Endothelial cell of hepatic sinusoid (primary cell): ENCODE results near the gene RAD51B.

Experiments used
- in situ Hi-C: cut with HindIII; loops from 2 replicates; pipeline ENCODE4 v1.10.0; 2017; ENCODE audit warnings: low sequenced_read_pairs

RAD51B gene

DNA sequence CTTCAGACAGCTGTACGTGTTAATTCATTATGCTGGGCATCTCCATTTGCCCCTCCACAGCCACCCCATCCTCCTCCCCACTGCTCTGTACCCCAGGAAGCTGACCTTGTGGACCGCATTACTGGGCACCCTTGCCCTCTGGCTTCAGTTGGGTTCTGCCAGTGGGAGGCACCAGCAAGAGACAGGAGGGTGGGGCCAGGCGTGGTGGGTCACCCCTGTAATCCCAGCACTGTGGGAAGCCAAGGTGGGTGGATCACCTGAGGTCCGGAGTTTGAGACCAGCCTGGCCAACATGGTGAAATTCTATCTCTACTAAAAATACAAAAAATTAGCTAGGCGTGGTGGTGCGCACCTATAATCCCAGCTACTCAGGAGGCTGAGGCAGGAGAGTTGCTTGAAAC is 843.2 kb downstream of the RAD51B start:
- in situ Hi-C loops = loop anchor here (5.0 kb wide), 1 partner anchor 66 kb away; no protein-coding TSS in a partner anchor

DNA sequence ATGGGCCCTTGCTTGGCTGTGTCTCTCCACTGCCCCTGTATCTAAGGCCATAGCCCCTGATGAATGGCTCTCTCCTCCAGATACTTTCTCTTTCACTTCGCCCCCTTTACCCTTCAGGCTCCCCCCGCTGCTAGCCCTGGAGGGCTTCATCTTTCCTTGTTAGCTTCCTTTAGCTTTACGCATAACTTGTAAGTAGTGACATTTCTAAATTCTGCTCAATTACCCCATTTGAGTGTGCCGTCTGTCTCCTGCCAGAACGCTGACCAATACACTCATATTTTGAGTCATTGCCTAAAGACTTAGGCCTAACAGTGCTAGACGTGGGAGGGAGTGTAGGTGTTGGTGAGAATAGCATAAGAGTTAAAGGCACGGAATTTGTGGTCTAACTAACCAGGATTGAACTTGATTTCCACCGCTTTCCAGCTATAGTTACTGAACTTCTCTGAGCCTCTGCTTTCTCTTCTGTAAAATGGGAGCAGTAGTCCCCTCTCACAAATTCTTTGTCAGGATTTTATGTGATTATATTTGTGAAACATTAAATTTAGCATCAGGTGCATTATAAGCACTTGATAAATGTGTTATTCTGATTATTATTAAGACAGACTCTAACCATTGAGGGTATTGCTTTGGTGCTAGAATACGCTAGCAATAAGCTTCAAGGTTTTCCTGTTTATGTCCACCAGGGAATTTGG is 844.0 kb downstream of the RAD51B start:
- in situ Hi-C loops = loop anchor here (5.0 kb wide), 1 partner anchor 66 kb away; no protein-coding TSS in a partner anchor

DNA sequence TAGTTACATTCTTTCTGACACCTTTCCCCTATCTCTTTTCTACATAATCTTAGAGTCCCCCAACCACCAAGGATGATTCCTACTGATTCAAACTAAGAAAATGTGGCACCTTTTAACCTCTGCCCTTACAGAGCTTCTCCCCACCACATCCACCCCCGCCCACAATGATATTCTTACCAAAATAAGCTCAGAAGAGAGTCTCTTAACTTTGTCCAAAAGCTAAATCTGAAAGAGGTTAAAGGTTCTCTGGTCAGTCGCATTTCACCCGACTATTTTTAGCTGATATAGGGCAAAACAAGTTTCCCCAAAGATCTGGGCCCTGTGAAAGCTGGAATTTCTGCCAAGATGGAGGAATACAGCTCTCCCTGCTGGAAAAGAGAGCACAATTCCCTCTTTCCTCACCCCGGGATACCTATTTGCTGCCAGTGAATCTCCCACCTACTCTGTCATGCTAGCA is 844.7 kb downstream of the RAD51B start:
- in situ Hi-C loops = loop anchor here (5.0 kb wide), 1 partner anchor 67 kb away; no protein-coding TSS in a partner anchor

DNA sequence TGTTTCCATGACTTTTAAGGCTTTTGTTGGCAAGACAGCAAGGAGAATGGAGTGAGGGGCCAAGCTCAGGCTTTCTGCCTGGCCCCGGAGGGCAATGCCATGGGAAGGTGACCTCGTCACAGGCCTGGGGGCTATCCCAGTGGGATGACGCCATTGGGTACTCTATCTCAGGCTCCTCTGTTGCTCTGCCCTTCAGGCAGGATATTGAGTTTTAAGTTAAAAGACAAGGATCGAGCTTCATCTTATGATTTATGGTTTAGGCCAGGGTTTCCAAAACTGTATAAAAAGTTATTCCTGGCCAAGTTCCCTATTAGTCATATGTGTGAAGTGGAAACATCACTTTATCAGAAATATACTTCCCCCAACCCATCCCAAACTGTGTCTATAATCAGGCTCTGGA is 845.6 kb downstream of the RAD51B start:
- in situ Hi-C loops = no loop called here

DNA sequence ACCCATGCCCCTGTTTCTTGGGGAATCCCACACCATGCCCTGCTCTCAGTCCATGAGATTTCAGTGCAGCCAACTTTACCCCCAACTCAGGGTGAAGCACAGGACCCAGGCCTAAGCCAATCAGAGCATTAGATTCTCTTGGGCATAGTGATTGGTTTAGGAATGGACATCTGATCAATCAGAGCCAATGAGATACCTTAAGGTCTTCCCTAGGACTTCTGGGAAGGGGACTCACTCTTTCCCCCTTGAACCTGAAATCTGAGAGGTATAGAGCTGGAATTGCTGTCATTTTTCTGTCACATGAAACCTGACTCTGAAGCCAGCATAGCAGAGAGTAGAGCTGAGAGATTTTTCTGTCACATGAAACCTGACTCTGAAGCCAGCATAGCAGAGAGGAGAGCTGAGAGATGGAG is 846.2 kb downstream of the RAD51B start:
- in situ Hi-C loops = no loop called here

DNA sequence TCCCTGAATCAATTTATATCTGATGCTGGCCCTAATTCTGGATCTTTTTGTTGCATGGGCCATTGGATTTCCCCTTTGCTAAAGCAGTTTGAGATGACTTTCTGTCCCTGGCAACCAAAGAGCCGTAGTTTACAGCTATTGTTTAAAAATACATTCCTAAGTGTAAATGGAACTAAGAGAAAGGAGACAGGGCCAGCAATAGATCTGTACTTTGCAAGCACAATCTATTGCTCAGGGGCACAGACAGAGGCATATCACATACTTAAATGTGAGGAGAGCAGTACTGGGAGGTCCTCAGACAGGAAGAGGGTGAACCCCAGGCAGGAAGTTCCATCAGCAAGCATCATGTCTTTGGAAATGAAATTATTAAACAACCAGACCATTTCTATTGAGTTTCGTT is 846.7 kb downstream of the RAD51B start:
- in situ Hi-C loops = no loop called here

DNA sequence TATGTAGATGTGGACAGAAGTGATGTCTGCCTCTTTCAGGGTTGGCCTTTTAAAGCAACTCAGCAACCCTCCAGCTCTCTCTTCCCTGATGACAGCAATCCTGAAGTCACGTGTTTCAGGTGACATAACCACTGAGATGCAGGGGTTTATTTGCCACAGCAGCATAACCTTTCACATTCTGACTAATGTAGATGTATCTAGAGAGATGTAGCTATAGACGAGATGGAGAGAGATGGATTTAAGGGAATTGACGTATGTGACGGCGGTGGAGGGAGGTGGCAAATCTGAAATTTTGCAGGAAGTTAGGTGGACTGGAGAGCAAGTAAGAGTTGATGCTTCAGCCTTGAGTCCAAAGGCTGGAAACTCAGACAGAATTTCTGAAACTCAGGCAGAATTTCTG is 847.3 kb downstream of the RAD51B start:
- in situ Hi-C loops = no loop called here

DNA sequence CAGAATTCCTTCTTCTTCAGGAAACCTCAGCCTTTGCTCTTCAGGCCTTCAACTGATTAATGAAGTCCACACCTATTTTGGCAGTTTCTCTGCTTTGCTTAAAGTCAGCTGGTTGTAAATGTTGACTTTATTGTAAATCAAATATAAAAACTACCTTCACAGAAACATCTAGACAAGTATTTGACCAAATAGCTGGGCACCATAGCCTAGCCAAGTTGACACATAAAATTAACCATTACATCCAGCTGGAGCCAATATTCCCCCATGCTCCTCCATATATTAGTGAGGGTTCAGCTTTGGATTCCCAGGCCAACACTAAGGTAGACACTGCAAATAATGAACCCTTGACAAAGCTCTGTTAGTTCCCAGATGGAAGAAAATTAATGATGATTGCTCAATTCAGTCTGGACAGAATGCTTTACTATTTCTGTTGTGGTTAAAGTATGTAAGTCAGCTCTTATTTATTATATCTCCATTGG is 847.8 kb downstream of the RAD51B start:
- in situ Hi-C loops = no loop called here

DNA sequence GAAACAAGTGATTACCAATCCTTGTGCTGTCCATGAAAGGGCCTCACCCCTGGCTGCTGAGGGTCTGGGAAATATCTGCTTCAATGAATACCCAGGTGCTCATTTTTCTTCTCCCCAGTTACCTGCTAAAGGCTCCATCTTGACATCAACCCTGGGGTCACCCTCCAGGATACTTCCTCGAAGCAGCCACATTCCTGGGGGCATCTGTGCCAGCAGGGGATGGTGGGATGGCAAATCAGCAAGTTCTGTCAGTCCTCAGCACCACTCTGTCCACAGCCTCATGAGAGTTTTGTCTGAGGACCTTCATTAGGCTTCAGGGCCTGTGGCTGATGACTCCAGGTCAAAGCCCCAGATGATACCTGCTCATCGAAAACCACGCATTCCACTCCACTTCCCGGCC is 848.4 kb downstream of the RAD51B start:
- in situ Hi-C loops = no loop called here

DNA sequence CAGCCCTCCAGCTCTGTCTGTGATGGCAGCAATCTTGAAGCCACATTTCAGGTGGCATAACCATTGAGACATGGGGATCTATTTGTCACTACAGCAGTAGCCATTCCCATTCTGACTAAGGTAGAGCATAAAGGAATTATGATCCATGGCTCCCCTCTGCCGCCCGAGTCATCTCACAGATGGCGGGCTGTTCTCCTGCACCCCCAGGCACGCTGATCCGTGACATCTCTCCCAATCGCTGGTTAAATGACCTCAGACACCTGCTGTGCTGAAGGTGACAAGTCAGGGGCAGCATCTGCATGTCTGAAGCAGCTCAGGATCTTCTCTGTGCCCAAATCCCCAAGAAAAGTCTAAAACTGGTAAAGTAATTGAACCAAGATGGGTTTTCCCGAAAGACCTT is 849.0 kb downstream of the RAD51B start:
- in situ Hi-C loops = no loop called here

DNA sequence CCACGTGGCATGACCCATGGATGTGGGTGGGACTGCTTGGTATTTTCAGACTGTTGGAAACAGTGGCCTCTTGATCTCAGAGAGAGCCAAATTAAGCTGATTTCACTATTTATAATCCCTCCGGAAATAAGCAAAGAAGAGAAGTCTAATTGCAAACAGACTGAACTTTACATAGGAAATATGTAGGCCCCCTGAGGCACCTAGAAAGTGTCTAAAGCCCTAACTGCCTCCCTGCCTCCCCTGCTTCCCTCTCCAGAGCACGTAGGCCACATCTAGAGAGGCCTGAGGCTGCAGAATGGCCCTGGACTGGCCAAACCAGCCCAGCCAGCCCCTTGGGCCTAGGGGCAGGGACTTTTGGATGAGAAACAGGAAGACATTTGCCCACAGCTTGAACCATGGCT is 849.5 kb downstream of the RAD51B start:
- in situ Hi-C loops = no loop called here

DNA sequence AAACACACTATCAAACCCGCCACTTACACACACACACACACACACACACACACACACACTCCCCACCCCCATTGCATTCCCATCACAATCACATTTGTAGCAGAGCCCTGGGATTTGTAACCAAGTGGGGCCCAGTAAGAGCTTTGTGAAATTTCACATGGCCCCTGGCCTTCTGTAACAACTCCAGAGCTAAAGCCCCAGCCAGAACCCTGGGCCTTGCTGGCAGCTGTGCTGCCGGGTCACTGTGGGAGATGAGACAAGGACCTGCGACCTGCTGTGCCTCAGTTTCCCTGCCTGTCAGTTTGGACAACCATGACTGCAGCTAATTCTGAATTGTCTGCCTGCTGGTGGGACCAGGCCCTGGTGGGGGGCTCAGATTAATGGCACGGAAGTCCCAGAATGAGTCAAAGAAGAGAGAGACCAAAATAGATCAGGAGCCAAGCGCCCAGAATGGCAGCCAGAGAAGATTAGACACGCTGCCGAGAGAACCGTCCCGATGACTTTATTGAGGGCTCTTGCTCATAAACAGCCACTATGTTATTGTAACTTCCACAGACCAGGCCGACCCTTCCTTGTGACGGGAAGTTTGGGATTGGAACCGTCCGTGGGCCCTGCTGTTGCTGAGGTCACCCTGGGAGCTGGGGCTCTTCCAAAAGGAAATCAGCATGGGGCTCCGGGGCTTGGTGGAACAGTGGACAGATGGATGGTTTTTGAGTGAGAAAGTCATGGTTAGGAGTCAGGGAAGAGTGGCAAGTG is 850.2 kb downstream of the RAD51B start:
- in situ Hi-C loops = no loop called here

DNA sequence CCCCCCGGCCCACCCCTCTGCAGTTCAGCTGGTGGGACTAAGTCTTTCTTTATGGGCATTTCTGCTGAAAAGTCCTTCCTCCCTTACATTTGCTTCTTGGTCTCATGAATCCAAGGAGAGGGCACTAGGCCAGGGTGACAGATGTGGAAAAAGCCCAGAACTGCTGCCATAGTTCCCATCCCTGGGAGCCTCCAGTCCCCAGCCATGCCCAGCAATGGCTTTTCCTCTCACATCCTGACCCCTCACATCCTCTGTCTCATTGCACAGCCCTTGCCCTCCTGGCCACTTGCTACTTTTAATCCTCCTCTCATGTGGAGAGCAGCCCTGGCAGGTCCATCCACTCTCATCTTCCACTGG is 850.8 kb downstream of the RAD51B start:
- in situ Hi-C loops = no loop called here

DNA sequence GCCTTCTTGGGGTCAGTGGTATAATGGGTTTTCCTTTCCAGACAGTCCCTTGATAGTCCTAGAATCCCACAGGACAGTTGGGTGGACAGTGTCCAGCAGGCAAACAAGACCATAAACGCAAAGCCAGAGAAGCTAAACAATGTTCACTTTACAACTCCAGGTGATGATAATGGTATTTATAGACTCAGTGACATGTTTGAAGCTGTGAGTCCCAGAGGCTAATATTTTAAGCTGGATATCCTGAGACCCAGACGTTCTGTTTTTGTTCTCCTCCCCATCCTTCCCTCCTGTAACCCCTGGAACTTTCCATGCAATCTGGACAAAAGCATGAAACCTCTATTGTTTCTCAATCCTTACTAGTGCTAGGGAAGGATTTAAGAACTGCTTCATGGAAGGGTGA is 852.3 kb downstream of the RAD51B start:
- in situ Hi-C loops = no loop called here

DNA sequence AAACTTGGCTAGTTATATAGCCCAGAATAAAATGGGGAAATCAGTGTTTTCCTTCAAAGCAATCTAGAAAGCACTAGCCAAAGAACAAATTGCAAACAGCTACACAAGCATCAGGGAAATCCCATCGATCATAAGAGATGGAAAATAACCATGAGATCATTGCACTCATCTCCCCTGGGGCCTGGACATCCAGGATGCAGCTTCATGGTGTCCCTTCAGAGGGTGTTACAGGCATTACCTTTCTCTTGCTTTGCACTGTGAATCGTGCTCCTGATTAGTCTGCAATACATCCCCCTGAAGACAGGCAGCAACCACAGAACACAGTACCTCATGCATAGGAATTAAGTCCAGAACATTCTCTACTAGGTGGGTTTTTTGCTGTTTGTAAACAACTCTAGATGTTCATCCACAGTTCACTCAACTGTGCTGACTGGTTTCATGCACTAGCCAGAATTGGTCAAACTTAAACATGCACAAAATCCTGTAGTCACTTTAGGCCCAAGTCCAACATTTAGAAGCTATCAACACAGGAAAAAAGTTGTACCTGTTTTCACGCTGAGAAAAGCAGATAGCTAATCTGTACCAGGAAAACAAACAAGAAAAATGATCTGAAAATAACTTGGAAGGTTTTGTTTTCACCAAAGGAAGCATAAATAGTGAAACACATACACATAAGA is 853.2 kb downstream of the RAD51B start:
- in situ Hi-C loops = no loop called here

DNA sequence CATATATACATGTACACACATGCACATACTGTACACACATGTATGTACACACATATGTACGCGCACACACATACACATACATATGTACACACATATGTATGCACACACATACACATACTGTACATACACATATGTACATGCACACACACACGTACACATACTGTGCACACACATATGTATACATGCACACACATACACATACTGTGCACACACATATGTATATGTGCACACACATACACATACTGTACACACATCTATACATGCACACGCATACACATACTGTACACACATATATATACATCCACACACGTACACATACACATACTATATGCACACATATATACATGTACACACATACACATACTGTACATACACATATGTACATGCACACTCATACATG is 853.9 kb downstream of the RAD51B start:
- in situ Hi-C loops = no loop called here

DNA sequence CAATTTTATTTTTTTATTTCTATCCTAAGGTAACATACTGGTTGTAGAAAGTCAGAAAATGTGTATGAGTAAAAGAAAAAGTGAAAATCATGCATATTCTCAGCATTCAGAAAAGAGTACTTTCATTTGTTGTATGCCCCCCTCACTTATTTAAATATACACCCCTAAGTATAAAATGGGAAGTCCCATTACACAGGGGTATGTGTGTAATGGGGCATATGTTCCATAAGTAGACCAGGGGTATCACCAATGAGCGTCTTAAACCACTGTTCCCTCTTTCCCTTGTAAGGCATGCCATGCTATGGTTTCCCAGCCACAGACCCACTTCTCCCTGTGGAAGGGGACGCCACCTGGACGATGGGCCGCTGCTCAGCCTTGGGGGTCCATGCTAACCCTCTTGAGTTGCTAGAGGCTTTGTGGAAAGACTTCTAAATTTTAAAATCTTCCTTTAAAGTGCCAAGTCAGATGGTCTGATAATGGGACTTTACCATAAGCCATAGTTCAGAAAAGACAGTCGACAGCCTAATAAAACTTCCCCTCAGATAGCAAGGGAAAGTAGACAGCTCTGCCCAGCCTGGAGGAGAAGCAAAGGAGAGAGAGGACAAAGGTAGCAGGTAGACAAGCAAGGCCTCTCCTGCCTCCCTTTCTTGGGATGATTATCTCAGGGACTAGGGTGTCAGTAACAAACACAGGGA is 855.1 kb downstream of the RAD51B start:
- in situ Hi-C loops = no loop called here

DNA sequence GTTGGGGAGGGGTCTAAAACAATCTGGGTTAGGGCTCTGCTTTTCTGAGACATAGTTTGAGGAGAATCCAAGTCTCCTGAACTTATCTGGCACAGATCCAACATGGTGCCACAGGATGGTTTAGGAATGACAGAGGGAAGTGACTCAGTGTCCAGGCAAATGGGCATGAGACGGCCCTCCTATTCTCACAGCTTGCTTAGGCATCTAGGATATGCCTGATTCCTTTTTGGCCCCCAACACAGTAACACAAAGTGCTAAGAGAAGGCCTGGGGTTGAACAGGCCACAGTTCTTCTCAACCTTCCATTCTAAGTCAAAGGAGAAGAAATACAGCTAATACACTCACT is 855.6 kb downstream of the RAD51B start:
- in situ Hi-C loops = no loop called here

DNA sequence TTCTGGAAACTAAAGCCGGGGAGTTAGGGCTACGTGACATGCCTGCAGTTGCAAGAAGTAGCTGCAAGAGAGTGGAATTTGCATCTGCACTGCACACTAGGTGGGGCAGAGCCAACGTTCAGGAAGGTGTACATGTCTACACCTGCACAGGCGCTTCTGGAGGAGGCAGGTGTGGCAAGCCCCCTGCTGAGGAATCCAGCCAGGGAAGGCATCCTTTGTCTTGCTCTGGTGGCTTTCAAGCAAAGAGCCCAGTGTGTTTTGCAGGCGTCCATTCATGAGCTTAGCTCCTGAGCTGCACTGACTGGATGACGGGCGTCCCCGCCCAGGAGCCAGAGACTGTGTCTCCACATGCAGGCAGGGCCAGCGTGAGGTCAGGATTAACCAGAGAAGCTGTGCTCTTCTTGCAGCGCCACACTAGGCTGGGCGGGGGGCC is 856.9 kb downstream of the RAD51B start:
- in situ Hi-C loops = no loop called here

DNA sequence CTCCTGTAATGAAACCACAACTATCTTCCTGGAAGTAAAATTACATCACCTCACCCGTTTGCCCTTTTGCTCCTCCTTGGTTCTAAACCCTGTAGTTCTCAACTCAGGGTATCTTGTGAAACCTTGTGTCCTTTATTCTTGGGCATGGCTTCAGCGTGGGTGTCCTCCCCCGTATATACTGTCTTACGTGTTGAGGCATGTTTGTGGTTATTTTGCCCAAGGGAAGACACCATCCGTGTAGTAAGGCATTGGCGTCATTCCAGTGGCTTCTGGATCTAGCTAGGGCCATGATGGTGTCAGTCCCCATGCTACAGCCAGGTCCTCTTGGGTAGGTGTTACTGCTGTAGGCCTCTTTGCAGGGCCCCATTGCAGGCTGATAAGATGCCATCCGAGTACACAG is 857.9 kb downstream of the RAD51B start:
- in situ Hi-C loops = no loop called here

DNA sequence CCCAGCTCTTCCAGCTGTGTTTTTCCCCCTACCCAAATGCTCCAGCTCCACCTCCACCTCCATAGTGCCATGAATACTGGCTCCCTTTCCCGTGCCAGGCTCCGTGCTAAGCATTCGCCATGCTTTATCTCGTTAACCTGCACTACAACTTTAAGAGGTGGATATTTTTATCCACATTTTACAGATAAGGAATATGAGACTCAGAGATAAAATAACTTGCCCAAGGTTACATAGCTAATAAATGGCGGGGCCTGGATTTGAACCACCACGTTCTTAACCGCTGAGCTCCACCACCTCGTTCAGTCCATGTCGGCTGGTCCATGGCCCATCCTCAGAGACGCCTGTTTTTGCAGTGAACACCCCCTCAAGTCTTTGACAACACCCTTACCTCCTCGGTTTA is 858.3 kb downstream of the RAD51B start:
- in situ Hi-C loops = no loop called here
